Liver (tissue), 9 donors: ENCODE data around the gene RSAD2. TPM values are rescaled to one million over a fixed set of nuclear protein-coding genes. Genes with fewer than 3 reads are reported as not detected.
A peak's percentile ranks its signal among the peaks of the same experiment; 100 is the strongest.

Source experiments
- DNase-seq: peaks from one replicate; pipeline ENCODE4 v3.0.0-alpha.2; 2017; ENCODE audit warnings: low spot score
- H3K27ac ChIP-seq, 2 donors: one replicate each; pipeline ENCODE4 v1.7.0; 2013; ENCODE audit warnings: inconsistent platforms in 2 of 2, low read length in 2 of 2, control low read depth in 1 of 2, low read depth in 1 of 2, mild to moderate bottlenecking in 1 of 2
- H3K27me3 ChIP-seq, 4 donors: one replicate each; pipeline versions ENCODE4 v1.6.1 to v1.7.0; 2013; ENCODE audit warnings: low read length in 3 of 4, inconsistent platforms in 1 of 4, mild to moderate bottlenecking in 1 of 4, moderate library complexity in 1 of 4; ENCODE audit not compliant: control insufficient read depth in 4 of 4, insufficient read depth in 4 of 4
- H3K36me3 ChIP-seq, 4 donors: one replicate each; pipeline versions ENCODE4 v1.6.1 to v1.7.0; 2013; ENCODE audit warnings: low read length in 3 of 4, mild to moderate bottlenecking in 3 of 4, low read depth in 1 of 4, moderate library complexity in 1 of 4; ENCODE audit not compliant: control insufficient read depth in 4 of 4, insufficient read depth in 3 of 4
- H3K4me1 ChIP-seq, 4 donors: one replicate each; pipeline versions ENCODE4 v1.6.1 to v1.7.0; 2013; ENCODE audit warnings: low read length in 3 of 4, mild to moderate bottlenecking in 3 of 4, moderate library complexity in 1 of 4; ENCODE audit not compliant: control insufficient read depth in 4 of 4, insufficient read depth in 4 of 4
- H3K4me3 ChIP-seq, 3 donors: one replicate each; pipeline versions ENCODE4 v1.6.1 to v1.7.0; 2013; ENCODE audit warnings: low read length in 3 of 3, control low read depth in 1 of 3, low read depth in 1 of 3, mild to moderate bottlenecking in 1 of 3
- H3K9ac ChIP-seq, 2 donors: one replicate each; pipeline ENCODE4 v1.7.0; 2013; ENCODE audit warnings: low read length in 2 of 2, mild to moderate bottlenecking in 2 of 2, moderate library complexity in 2 of 2, control low read depth in 1 of 2, low read depth in 1 of 2
- H3K9me3 ChIP-seq, 4 donors: one replicate each; pipeline versions ENCODE4 v1.6.1 to v1.7.0; 2013; ENCODE audit warnings: low read length in 3 of 4; ENCODE audit not compliant: control insufficient read depth in 4 of 4
- ATF3 ChIP-seq: IDR thresholded peaks from 2 replicates; pipeline ENCODE4 v1.6.1; 2016; ENCODE audit warnings: antibody characterized with exemption
- EGR1 ChIP-seq, 2 donors: IDR thresholded peaks; 2 replicates each; pipeline ENCODE4 v1.6.1; 2016 to 2018; ENCODE audit warnings: antibody characterized with exemption in 2 of 2, low read depth in 2 of 2
- FOXA1 ChIP-seq: IDR thresholded peaks from 2 replicates; pipeline ENCODE4 v1.6.1; 2016; ENCODE audit warnings: antibody characterized with exemption
- FOXA2 ChIP-seq: IDR thresholded peaks from 2 replicates; pipeline ENCODE4 v1.6.1; 2016; ENCODE audit warnings: antibody characterized with exemption
- HNF4A ChIP-seq, 2 donors: conservative IDR thresholded peaks; 2 replicates each; pipeline ENCODE4 v1.6.1; 2016; ENCODE audit warnings: antibody characterized with exemption in 2 of 2, mild to moderate bottlenecking in 2 of 2
- HNF4G ChIP-seq: IDR thresholded peaks from 2 replicates; pipeline ENCODE4 v1.6.1; 2016; ENCODE audit warnings: antibody characterized with exemption
- JUND ChIP-seq, 2 donors: IDR thresholded peaks; 2 replicates each; pipeline ENCODE4 v1.6.1; 2016; ENCODE audit warnings: antibody characterized with exemption in 2 of 2
- RAD21 ChIP-seq, 2 donors: IDR thresholded peaks; 2 replicates each; pipeline ENCODE4 v1.6.1; 2016; ENCODE audit warnings: antibody characterized with exemption in 2 of 2, mild to moderate bottlenecking in 2 of 2
- RXRA ChIP-seq, 2 donors: IDR thresholded peaks; 2 replicates each; pipeline ENCODE4 v1.6.1; 2017 to 2018; ENCODE audit warnings: antibody characterized with exemption in 2 of 2, mild to moderate bottlenecking in 1 of 2
- SP1 ChIP-seq: IDR thresholded peaks from 2 replicates; pipeline ENCODE4 v1.6.1; 2018; ENCODE audit warnings: antibody characterized with exemption, mild to moderate bottlenecking
- TAF1 ChIP-seq: conservative IDR thresholded peaks from 2 replicates; pipeline ENCODE4 v1.6.1; 2016; ENCODE audit warnings: antibody characterized with exemption, mild to moderate bottlenecking
- YY1 ChIP-seq: IDR thresholded peaks from 2 replicates; pipeline ENCODE4 v1.6.1; 2016; ENCODE audit warnings: antibody characterized with exemption, mild to moderate bottlenecking
- WGBS: extraction: QIAGEN DNeasy Blood & Tissue Kit; methylation state at CpG from one replicate; pipeline ENCODE4 v1.1.7; 2013; 5-methylcytosine and 5-hydroxymethylcytosine counted together
- polyA plus RNA-seq, 2 donors: library from polyadenylated mRNA; stranded (reverse) in 1 of 2; unstranded in 1 of 2; fragments of 200-250 nt in 1 of 2; fragments of >200 nt in 1 of 2; fragmentation: Nextera tagmentation in 1 of 2; extraction: Ambion mirVana in 1 of 2; gene quantifications; one replicate each; pipeline versions ENCODE4 v1.2.1 to v1.2.3, GENCODE V29; 2013 to 2015
- total RNA-seq, 2 donors: library from RNA; depleted of rRNA; stranded (reverse); fragments of >200 nt; gene quantifications; one replicate each; pipeline ENCODE4 v1.2.3, GENCODE V29; 2014
- TF ChIP-seq, protein P1 (sequence below): fragments of 150-350 bp; IDR thresholded peaks from 2 replicates; pipeline ENCODE4 v1.5.1; 2017; ENCODE audit warnings: improper control_type of control experiment, low read depth, low read length; ENCODE audit not compliant: missing input control
- donor health status: healthy.
- donor health status: healthy.
- donor health status: healthy.
- donor health status: healthy.
- donor health status: healthy.

The RSAD2 gene
- total and polyA plus RNA-seq, 4 donors, result 1.3 to 15.9 (median 1.9) TPM

DNA sequence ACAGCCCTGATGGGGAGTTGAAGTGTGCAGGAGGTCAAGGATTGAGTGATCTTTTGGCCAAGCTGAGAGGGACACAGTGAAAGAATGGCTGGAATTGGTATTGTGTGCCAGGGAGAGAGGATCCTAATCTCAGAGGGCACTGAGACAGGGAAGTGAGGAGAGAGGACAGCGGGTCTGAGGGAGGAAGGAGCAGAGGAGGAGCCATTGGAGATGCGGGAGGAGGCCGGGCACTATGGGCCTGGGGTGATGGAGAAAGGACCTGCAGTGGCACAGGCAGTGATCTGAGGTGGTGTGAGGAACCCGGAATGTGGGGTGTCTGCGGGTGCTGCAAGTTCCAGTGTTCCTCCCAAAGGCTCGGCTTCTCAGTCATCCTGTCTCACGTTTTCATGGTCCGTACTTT, 66.4 kb downstream of the RSAD2 start (continued):
- TF ChIP-seq RAD21 (IDR thresholded peaks at IDR 0.05), result no peak

DNA sequence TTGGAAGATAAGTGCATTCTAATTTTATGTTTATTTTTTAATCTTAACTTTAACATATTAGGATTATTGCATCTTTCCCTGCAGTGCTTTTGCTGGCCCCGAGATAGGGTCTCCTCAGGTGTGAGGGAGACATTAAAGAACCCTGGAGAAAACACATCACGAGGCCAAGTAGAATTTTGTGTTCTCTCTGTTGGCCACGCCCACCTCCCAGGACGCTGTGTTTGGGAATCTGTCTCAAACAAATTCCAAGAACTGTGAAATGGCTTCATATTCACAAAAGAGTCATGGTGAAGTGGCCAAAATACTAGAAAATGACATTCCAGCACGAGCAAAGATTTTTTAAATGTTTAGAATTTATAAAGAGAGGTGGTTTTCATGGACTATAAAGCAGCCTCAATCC, 67.0 kb downstream of the RSAD2 start:
- no peak overlapping the region for H3K4me3 ChIP-seq
- no peaks in the 10 kb centered on the region for H3K36me3 ChIP-seq
- no peak for DNase-seq
- H3K9me3 ChIP-seq, result no peaks in the 10 kb centered on the region
- no peaks in the 10 kb centered on the region for H3K4me1 ChIP-seq
- no peak overlapping the region for H3K27ac ChIP-seq
- no peak for TF ChIP-seq HNF4G
- no peak for TF ChIP-seq FOXA1
- TF ChIP-seq RAD21 (IDR thresholded peaks at IDR 0.05), result no peak
- no peak for TF ChIP-seq ATF3
- no peak for TF ChIP-seq RXRA (IDR thresholded peaks at IDR 0.05)
- TF ChIP-seq JUND (IDR thresholded peaks at IDR 0.05), result no peak
- TF ChIP-seq FOXA2, result no peak
- no peak for TF ChIP-seq SP1
- no peaks in the 10 kb centered on the region for H3K27me3 ChIP-seq
- H3K9ac ChIP-seq, result no peak overlapping the region
- WGBS, result 93% methylated on average over 5 of the region's 5 CpGs

DNA sequence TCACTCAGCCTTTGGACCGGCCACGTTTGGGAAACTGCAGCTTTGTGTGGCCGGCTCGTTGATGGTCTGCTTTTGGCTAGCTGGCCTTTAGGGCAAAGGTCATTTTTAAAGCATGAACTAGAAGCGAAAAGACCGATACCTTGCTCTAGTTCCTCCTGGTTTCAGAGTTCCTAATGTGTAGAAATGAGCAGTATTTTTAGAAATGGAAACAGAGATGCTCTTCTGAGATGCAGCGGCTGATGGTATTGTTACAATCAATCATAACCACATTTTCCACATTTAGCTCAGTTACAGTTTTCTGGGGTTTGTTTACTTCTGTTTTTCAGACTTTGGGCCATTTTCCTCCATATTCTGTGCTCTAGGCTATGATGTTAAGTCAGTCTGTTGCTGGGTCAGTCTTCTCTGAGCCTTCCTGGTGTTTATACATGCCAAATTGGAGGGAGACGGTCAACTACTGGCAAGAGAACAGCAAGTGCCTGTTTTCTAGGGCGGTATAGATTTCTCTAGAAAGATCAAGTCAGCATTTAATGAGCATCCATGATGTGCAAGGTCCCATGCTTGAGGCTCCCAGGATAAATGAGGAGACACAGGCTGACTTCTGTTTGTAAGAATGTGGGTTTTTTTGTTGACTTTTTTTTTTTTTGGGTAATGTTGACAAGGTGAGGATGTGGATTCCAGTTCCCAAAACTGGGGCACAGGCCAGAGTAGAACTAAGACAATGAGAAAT, 67.7 kb downstream of the RSAD2 start:
- Histone ChIP-seq H3K36me3 (no peaks in the 10 kb centered on the region), H3K9ac (no peak overlapping the region), H3K27ac (no peak overlapping the region), H3K4me3 (no peak overlapping the region), H3K9me3 (no peaks in the 10 kb centered on the region), H3K27me3 (no peaks in the 10 kb centered on the region), H3K4me1 (no peaks in the 10 kb centered on the region)
- no peak for TF ChIP-seq RAD21 (IDR thresholded peaks at IDR 0.05)
- TF ChIP-seq HNF4A (conservative IDR thresholded peaks at IDR 0.05), result peak; percentile 76 to 82
- TF ChIP-seq HNF4G, result peak; percentile 43
- TF ChIP-seq RXRA (IDR thresholded peaks at IDR 0.05), result peak in 1 of 2 donors; percentile 20
- TF ChIP-seq YY1, result no peak
- TF ChIP-seq SP1, result peak; percentile 49
- DNase-seq, result no peak
- 53% methylated on average over 9 of the region's 9 CpGs for WGBS

- Histone ChIP-seq H3K27ac (no peak overlapping the region), H3K4me1 (no peaks in the 10 kb centered on the region), H3K27me3 (no peaks in the 10 kb centered on the region), H3K4me3 (no peak overlapping the region), H3K9ac (no peak overlapping the region), H3K9me3 (no peaks in the 10 kb centered on the region), H3K36me3 (no peaks in the 10 kb centered on the region)
- no peak for DNase-seq
- TF ChIP-seq JUND (IDR thresholded peaks at IDR 0.05) (no peak), RXRA (IDR thresholded peaks at IDR 0.05) (no peak), HNF4G (no peak), FOXA1 (no peak), TAF1 (no peak), EGR1 (IDR thresholded peaks at IDR 0.05; ENCODE audit: low read depth in 2 of 2) (no peak)
- TF ChIP-seq, protein P1, sequence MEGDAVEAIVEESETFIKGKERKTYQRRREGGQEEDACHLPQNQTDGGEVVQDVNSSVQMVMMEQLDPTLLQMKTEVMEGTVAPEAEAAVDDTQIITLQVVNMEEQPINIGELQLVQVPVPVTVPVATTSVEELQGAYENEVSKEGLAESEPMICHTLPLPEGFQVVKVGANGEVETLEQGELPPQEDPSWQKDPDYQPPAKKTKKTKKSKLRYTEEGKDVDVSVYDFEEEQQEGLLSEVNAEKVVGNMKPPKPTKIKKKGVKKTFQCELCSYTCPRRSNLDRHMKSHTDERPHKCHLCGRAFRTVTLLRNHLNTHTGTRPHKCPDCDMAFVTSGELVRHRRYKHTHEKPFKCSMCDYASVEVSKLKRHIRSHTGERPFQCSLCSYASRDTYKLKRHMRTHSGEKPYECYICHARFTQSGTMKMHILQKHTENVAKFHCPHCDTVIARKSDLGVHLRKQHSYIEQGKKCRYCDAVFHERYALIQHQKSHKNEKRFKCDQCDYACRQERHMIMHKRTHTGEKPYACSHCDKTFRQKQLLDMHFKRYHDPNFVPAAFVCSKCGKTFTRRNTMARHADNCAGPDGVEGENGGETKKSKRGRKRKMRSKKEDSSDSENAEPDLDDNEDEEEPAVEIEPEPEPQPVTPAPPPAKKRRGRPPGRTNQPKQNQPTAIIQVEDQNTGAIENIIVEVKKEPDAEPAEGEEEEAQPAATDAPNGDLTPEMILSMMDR, result no peak
These were observed 68.2 kb downstream of the RSAD2 start for GRCh38 chr2:6945821-6946220.
